K562 (cell line): ENCODE data around the gene GAMT. TPM values are rescaled to one million over a fixed set of nuclear protein-coding genes. Genes with fewer than 3 reads are reported as not detected.

ENCODE experiments used
- CXXC5 ChIP-seq: fragments of 250-450 bp; sonication (Bioruptor Pico); IDR thresholded peaks from 2 replicates; pipeline ENCODE4 v1.8.0; 2022; ENCODE audit warnings: inconsistent platforms, mild to moderate bottlenecking, moderate library complexity
- E2F3 ChIP-seq: fragments of 250-450 bp; sonication (Bioruptor Pico); IDR thresholded peaks from 2 replicates; pipeline ENCODE4 v1.4.0; 2020; ENCODE audit warnings: mild to moderate bottlenecking
- FOXP1 ChIP-seq: sonication (generic); formaldehyde crosslinking; IDR thresholded peaks from 2 replicates; pipeline ENCODE4 v1.8.0; 2022; ENCODE audit warnings: mild to moderate bottlenecking, missing genetic modification reagents
- NFYB ChIP-seq: IDR thresholded peaks from 2 replicates; pipeline ENCODE4 v1.6.1; 2011; ENCODE audit warnings: mild to moderate bottlenecking, moderate library complexity; ENCODE audit not compliant: insufficient read length; ENCODE audit errors: extremely low read depth
- NKRF ChIP-seq: fragments of 450-650 bp; IDR thresholded peaks from 2 replicates; pipeline ENCODE4 v1.6.1; 2016; ENCODE audit warnings: borderline replicate concordance
- NONO ChIP-seq, 2 experiments: fragments of 200-400 bp in 1 of 2; fragments of 450-650 bp in 1 of 2; formaldehyde crosslinking in 1 of 2; IDR thresholded peaks; 2 replicates each; pipeline ENCODE4 v1.6.1; 2017; ENCODE audit warnings: low read depth in 2 of 2, mild to moderate bottlenecking in 2 of 2, moderate library complexity in 2 of 2, low read length in 1 of 2
- RBM14 ChIP-seq: fragments of 200-400 bp; formaldehyde crosslinking; IDR thresholded peaks from 2 replicates; pipeline ENCODE4 v1.6.1; 2018; ENCODE audit warnings: low read depth, mild to moderate bottlenecking, low read length, moderate library complexity, borderline replicate concordance; ENCODE audit not compliant: insufficient read depth
- TCF3 ChIP-seq: sonication (generic); formaldehyde crosslinking; IDR thresholded peaks from 2 replicates; pipeline ENCODE4 v1.4.0; 2020; ENCODE audit warnings: mild to moderate bottlenecking, missing genetic modification reagents
- ZNF232 ChIP-seq: sonication (generic); formaldehyde crosslinking; IDR thresholded peaks from 2 replicates; pipeline ENCODE4 v1.8.0; 2022; ENCODE audit warnings: mild to moderate bottlenecking, missing genetic modification reagents
- ZNF318 ChIP-seq, 2 experiments: fragments of 450-650 bp; IDR thresholded peaks; 2 replicates each; pipeline ENCODE4 v1.6.1; 2016; ENCODE audit warnings: mild to moderate bottlenecking in 2 of 2, borderline replicate concordance in 1 of 2, low read depth in 1 of 2, moderate library complexity in 1 of 2
- ZNF592 ChIP-seq: fragments of 450-650 bp; IDR thresholded peaks from 2 replicates; pipeline ENCODE4 v1.6.1; 2017; ENCODE audit warnings: antibody characterized with exemption, mild to moderate bottlenecking
- polyA plus RNA-seq, 8 experiments: library from polyadenylated mRNA; depleted of rRNA in 4 of 8; stranded (reverse) in 5 of 8; unstranded in 3 of 8; fragments of >200 nt; fragmentation: Nextera tagmentation in 2 of 8; fragmentation: Illumina TruSeq in 1 of 8; extraction: Ambion mirVana in 2 of 8; extraction: Trizol in 1 of 8; gene quantifications; 2 replicates each; pipeline versions ENCODE4 v1.2.1 to v1.2.3, GENCODE V29; 2011 to 2014; ENCODE audit warnings: inconsistent platforms in 1 of 8, missing spikeins in 1 of 8
- total RNA-seq, 7 experiments: library from RNA; depleted of rRNA in 6 of 7; stranded (reverse); fragments of >200 nt in 6 of 7; fragmentation: Illumina TruSeq in 2 of 7; extraction: Trizol in 2 of 7; gene quantifications; 2 replicates each; pipeline versions ENCODE4 v1.2.1 to v1.2.3, GENCODE V29; 2011 to 2021; ENCODE audit warnings: low replicate concordance in 1 of 7

Gene GAMT
- total and polyA plus RNA-seq, 9 of the 15 experiments (the other 6 are each of a cell fraction or from before 2014, with no cell fraction given): 1.3 to 35.3 (median 27.2) TPM

GRCh38 chr19:1406774-1407527 is 5.6 kb upstream of the GAMT start (continued):
- no peak for TF ChIP-seq ZNF318 (IDR thresholded peaks at IDR 0.05; ENCODE audit: borderline replicate concordance in 1 of 2, low read depth in 1 of 2)
- peak; percentile 81; the same call in 1 of the 2 replicates for TF ChIP-seq ZNF592
- TF ChIP-seq NFYB: no peak
- TF ChIP-seq RBM14: 0 out of 2 replicates have a peak, but pooled peaks have one; percentile 45
- TF ChIP-seq NONO (IDR thresholded peaks at IDR 0.05; ENCODE audit: low read depth in 2 of 2, low read length in 1 of 2): no peak
- TF ChIP-seq ZNF232 (CRISPR knock-in tag): 0 out of 2 replicates have a peak, but pooled peaks have one; percentile 73
- TF ChIP-seq TCF3: 0 out of 2 replicates have a peak, but pooled peaks have one; percentile 7
- TF ChIP-seq CXXC5 (CRISPR knock-in tag): peak; percentile 100
- TF ChIP-seq FOXP1 (CRISPR knock-in tag): peak; percentile 61
- TF ChIP-seq E2F3: no peak
- TF ChIP-seq NKRF: peak; percentile 65; the same call in 1 of the 2 replicates
